HG03378 (cell line): ENCODE results near the gene KCNJ1.
A peak's percentile ranks its signal among the peaks of the same experiment; 100 is the strongest.

Experiments
- ATAC-seq: cut with Tn5 transposase; IDR thresholded peaks from one replicate; pipeline ENCODE4 v1.9.1; 2021; ENCODE audit warnings: mild to moderate bottlenecking, moderate library complexity; ENCODE audit not compliant: unreplicated experiment

Gene KCNJ1

GRCh38 chr11:128825050-128825784 lies 41.9 kb downstream of the KCNJ1 start:
- no peak for ATAC-seq

GRCh38 chr11:128824191-128825049 lies 42.7 kb downstream of the KCNJ1 start:
- ATAC-seq, result no peak

GRCh38 chr11:128823753-128824152 lies 43.3 kb downstream of the KCNJ1 start:
- ATAC-seq, result no peak

GRCh38 chr11:128822130-128822529 lies 45.0 kb downstream of the KCNJ1 start:
- no peak for ATAC-seq

GRCh38 chr11:128821556-128821955 lies 45.5 kb downstream of the KCNJ1 start:
- ATAC-seq, result no peak

- ATAC-seq, result no peak
These were observed 47.9 kb downstream of the KCNJ1 start for GRCh38 chr11:128819198-128819597.

GRCh38 chr11:128814856-128815705 lies 52.0 kb downstream of the KCNJ1 start:
- no peak for ATAC-seq

GRCh38 chr11:128813729-128814128 lies 53.4 kb downstream of the KCNJ1 start:
- no peak for ATAC-seq

- ATAC-seq, result no peak
These were observed 56.1 kb downstream of the KCNJ1 start for GRCh38 chr11:128810784-128811514.

GRCh38 chr11:128809128-128809527 lies 58.0 kb downstream of the KCNJ1 start:
- ATAC-seq, result no peak

- no peak for ATAC-seq
These were observed 59.2 kb downstream of the KCNJ1 start for GRCh38 chr11:128807909-128808308.

- ATAC-seq, result no peak
These were observed 60.4 kb downstream of the KCNJ1 start for GRCh38 chr11:128806506-128807261.

GRCh38 chr11:128804481-128804880 lies 62.6 kb downstream of the KCNJ1 start:
- no peak for ATAC-seq

- no peak for ATAC-seq
These were observed 63.4 kb downstream of the KCNJ1 start for GRCh38 chr11:128803449-128804245.

- no peak for ATAC-seq
These were observed 64.1 kb downstream of the KCNJ1 start for GRCh38 chr11:128803011-128803410.

GRCh38 chr11:128802358-128802981 lies 64.6 kb downstream of the KCNJ1 start:
- peak; percentile 66 for ATAC-seq

- ATAC-seq, result no peak
These were observed 66.2 kb downstream of the KCNJ1 start for GRCh38 chr11:128800871-128801417.

GRCh38 chr11:128796270-128796669 lies 70.8 kb downstream of the KCNJ1 start:
- ATAC-seq, result peak; percentile 100
